Measurements from ENCODE around the gene AFAP1.

- TF ChIP-seq MXI1 (IDR thresholded peaks at IDR 0.05; ENCODE audit: borderline replicate concordance, low read depth, low read length) (no peak), CTCF (conservative IDR thresholded peaks at IDR 0.05; ENCODE audit: low read depth, low read length) (no peak), FOS (IDR thresholded peaks at IDR 0.05; ENCODE audit: low read depth, low read length) (no peak), USF2 (IDR thresholded peaks at IDR 0.05; ENCODE audit: low read depth, low read length) (no peak), RAD21 (IDR thresholded peaks at IDR 0.05; ENCODE audit: low read length) (no peak), POLR2A (IDR thresholded peaks at IDR 0.05; ENCODE audit: low read depth, low read length) (no peak), MAZ (IDR thresholded peaks at IDR 0.05; ENCODE audit: borderline replicate concordance, low read depth, low read length) (no peak), RFX5 (IDR thresholded peaks at IDR 0.05; ENCODE audit: low read depth, low read length) (no peak)
Measured at GRCh38 chr4:7824218-7824617, 115.4 kb downstream of the AFAP1 start.

Data from IMR-90 (cell line).